Choroid plexus epithelial cell (primary cell): ENCODE measurements around the gene SLC23A1.

Experiments
- DNase-seq: peaks from one replicate; pipeline ENCODE4 v3.0.0-alpha.2; 2010; ENCODE audit warnings: low read depth
- H3K4me3 ChIP-seq: 2 replicates; pipeline ENCODE4 v1.5.1; 2011; ENCODE audit warnings: low read depth, mild to moderate bottlenecking, control low read depth, low read length, moderate library complexity
- TF ChIP-seq, protein P1 (sequence below): conservative IDR thresholded peaks from 2 replicates; pipeline ENCODE4 v1.5.1; 2011; ENCODE audit warnings: low read depth, mild to moderate bottlenecking, control low read depth, inconsistent platforms, low read length, moderate library complexity

Gene SLC23A1

DNA sequence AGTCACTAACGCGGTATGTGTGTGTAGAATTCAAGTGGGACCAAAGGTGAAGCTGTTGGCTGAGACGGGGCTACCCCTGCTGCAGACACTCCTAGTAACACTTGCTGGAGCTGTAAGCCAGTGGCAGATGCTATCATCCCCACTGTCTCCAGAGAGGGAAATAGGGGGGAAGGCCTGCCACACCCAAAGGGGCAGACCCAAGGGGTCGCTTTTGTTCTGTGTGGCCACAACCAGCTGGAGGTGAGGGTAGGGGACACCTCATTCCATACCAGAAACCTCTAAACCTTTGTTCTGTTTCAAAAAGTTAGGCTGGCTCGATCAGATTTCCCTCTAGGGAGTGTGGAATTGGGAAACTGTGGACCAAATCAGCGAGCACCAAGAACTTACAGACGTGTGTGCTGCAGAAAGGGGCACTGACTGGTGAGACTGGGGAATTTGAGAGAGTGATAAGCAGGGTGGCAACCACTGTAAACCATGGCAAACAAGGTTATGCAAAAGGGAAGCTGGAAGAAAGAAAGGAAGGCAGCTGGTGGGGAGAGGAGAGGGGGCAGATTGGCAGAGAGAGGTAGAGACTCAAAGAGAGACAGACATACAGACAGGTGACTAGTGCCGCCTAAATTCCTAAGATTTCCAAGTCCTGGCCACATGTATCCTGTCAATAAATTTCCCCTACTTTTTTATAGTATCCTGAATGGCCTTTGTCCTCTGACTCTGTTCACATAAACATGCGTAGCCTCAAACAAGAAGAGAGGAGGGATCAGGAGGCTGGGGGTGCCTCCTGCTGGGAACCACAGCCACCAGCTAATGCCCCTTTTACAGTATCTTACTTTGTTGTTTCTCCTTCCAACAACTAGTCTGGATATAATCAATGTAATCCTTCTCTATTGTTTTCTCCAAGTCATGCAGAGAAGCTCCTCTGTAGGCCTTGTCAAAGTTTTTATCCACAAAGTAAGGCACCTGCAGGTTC, 36.4 kb upstream of the SLC23A1 start:
- no peak overlapping the region for H3K4me3 ChIP-seq
- DNase-seq: no peak

DNA sequence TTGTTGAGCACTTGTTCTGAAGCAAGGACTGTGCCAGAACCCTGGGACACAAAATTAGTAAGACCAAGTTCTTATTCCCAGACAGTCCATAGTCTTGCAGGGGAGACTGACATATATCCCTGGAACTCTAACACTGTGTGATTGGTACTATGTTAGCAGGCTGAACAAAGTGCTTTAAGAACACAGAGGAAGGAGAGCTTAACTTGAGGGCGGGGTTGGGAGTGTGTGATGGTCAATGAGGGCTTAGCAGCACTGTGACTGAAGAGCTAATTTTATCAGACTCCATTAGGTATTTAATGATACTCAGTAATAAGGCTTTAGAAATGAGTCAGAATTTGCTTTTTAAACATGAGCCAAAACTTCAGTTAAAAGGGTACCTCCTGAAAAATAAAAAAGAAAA, 35.7 kb upstream of the SLC23A1 start:
- no peak for DNase-seq
- TF ChIP-seq, protein P1, sequence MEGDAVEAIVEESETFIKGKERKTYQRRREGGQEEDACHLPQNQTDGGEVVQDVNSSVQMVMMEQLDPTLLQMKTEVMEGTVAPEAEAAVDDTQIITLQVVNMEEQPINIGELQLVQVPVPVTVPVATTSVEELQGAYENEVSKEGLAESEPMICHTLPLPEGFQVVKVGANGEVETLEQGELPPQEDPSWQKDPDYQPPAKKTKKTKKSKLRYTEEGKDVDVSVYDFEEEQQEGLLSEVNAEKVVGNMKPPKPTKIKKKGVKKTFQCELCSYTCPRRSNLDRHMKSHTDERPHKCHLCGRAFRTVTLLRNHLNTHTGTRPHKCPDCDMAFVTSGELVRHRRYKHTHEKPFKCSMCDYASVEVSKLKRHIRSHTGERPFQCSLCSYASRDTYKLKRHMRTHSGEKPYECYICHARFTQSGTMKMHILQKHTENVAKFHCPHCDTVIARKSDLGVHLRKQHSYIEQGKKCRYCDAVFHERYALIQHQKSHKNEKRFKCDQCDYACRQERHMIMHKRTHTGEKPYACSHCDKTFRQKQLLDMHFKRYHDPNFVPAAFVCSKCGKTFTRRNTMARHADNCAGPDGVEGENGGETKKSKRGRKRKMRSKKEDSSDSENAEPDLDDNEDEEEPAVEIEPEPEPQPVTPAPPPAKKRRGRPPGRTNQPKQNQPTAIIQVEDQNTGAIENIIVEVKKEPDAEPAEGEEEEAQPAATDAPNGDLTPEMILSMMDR: no peak

More for the DNA sequence above, 36.4 kb upstream of the SLC23A1 start:
- TF ChIP-seq, protein P1: no peak

DNA sequence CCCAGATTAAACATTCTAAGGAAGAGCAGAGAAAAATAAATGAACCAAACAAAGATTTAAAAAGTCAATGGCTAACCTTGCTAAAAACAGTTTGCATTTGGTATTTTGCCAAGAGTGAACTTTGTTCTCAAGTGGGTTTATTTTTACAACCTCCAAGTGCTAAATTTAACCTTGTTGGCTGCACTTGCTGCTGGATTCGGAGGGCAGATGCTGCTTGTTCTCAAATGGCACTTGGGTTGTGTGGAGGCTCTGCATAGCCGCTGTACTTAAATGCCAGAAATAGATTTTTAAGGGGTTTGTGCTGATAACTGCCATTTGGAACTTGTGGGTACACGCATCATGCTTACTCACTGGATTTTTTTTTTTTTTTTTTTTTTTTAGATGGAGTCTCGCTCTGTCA, 34.1 kb upstream of the SLC23A1 start:
- TF ChIP-seq, protein P1: no peak
- peak; percentile 80 for DNase-seq
- H3K4me3 ChIP-seq: no peak overlapping the region

More for the DNA sequence above, 35.7 kb upstream of the SLC23A1 start:
- no peak overlapping the region for H3K4me3 ChIP-seq

DNA sequence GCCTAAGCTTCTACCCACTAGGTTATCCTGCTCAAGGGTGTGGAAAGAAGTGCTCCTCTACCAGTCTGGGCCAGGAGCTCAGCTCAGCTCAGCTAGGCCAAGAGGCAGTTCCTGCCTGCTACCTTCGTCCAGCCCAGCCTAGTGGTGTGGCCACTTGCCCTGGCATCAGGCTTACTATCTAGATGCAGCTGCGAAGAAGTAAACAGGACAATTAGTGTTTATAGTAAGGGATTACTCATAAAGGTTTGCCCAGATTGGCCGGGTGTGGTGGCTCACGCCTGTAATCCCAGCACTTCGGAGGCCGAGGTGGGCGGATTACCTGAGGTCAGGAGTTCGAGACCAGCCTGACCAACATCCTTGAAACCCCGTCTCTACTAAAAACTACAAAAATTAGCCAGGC, 33.6 kb upstream of the SLC23A1 start:
- no peak overlapping the region for H3K4me3 ChIP-seq
- DNase-seq: no peak
- TF ChIP-seq, protein P1: no peak

DNA sequence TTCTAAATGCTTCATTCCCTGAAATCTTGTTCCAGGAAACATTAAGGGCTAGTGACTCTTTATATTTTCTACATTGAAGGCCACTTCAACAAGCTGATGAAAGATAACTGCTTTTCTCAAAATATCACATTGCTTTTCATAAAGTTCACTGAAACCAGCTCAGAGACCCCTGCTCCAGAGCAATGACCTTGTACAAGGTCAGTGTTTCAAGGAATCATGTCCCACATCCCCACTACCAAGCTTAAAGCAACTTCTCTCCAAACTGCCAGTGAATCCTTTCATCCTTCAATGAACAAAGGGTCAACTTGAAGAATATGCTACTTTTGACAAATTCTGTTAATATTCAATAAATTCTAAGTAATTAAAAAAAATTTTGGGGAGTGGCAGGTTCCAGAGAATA, 32.8 kb upstream of the SLC23A1 start:
- TF ChIP-seq, protein P1: no peak
- no peak overlapping the region for H3K4me3 ChIP-seq
- no peak for DNase-seq

DNA sequence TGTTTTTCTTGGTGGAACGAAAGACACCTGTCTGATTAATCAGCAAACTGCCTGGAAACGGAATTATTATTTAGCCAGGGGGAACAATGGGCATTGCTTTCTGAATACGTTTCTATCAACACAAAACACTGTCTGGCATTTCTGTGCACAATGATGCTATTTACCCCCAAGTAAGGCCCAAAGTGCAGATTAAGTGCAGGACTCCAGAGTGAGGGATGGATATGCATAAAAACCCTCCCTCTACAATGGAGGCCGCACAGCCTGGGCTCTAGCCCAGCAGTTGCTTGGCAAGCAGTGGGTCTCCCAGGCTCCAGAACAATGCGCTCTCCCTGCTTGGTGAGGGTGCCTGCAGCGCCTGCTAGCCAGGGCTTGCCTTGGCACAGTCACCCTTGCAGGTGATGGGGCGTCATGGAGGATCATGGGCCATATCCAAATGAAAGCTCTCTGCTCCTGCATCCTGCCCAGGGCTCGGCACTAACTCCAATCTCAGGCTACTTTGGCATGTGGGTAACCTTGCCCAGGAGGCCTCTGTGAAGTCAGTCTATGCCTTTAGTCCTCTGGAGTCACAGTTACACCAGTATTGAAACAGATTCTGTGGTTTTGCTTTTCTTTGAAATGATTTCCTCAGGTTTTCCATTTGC, 32.2 kb upstream of the SLC23A1 start:
- no peak overlapping the region for H3K4me3 ChIP-seq
- TF ChIP-seq, protein P1: no peak
- no peak for DNase-seq
